HPDE6-E6E7 (cell line): ENCODE measurements around the gene SSPN.

Source experiments
- DNase-seq: peaks from one replicate; pipeline ENCODE4 v3.0.0; 2011; ENCODE audit warnings: missing footprints; ENCODE audit errors: extremely low spot score

The SSPN gene

GRCh38 chr12:26285401-26285800 lies 90.0 kb downstream of the SSPN start:
- no peak for DNase-seq

GRCh38 chr12:26286186-26286585 lies 90.8 kb downstream of the SSPN start:
- DNase-seq: no peak

- DNase-seq: no peak
Observed at GRCh38 chr12:26287671-26288381, 92.5 kb downstream of the SSPN start.

- no peak for DNase-seq
Observed at GRCh38 chr12:26290565-26290964, 95.2 kb downstream of the SSPN start.

- no peak for DNase-seq
Observed at GRCh38 chr12:26292596-26292995, 97.2 kb downstream of the SSPN start.

GRCh38 chr12:26293612-26294011 lies 98.2 kb downstream of the SSPN start:
- no peak for DNase-seq

- no peak for DNase-seq
Observed at GRCh38 chr12:26295001-26295400, 99.6 kb downstream of the SSPN start.

GRCh38 chr12:26297396-26298070 lies 102.2 kb downstream of the SSPN start:
- no peak for DNase-seq

- peak; percentile 85 for DNase-seq
Observed at GRCh38 chr12:26298785-26299621, 103.6 kb downstream of the SSPN start.

- no peak for DNase-seq
Observed at GRCh38 chr12:26299751-26300150, 104.4 kb downstream of the SSPN start.
